ENCODE data around the gene SARS1. TPM values are rescaled to one million over a fixed set of nuclear protein-coding genes. Genes with fewer than 3 reads are reported as not detected.

Gene SARS1
- total RNA-seq: 429 and 437 TPM in 2 replicates
- polyA plus RNA-seq: 229 and 237 TPM in 2 replicates
- 209 and 230 TPM in 2 replicates for polyA plus RNA-seq (2012)
- polyA minus RNA-seq (ENCODE audit: low replicate concordance): 113 and 165 TPM in 2 replicates

GRCh38 chr1:109213824-109214693 lies at the start of gene SARS1:
TSS of gene SARS1 (plus strand) at chr1:109213918. CDS start at chr1:109213993, 75 bp downstream.
- peak within 1 kb of the TSS; percentile 49 for H2AFZ ChIP-seq (ENCODE audit: low read length)
- DNase-seq (ENCODE audit: low read depth in 2 of 2): peak; percentile 80 to 82
- no peaks in the 10 kb centered on the region for H3K27me3 ChIP-seq (ENCODE audit: control insufficient read depth, insufficient read depth, low read length)
- peaks cover 4% of the 10 kb centered on the region for H4K20me1 ChIP-seq (ENCODE audit: control insufficient read depth, extremely low read depth, insufficient read depth, low read length)
- H3K27ac ChIP-seq (ENCODE audit: insufficient read depth, low read length): peak within 1 kb of the TSS; percentile 96
- no peaks in the 10 kb centered on the region for H3K9me3 ChIP-seq (ENCODE audit: control insufficient read depth, insufficient read depth, low read depth, low read length)
- peak within 1 kb of the TSS; percentile 80 to 91 (median 88) for H3K4me3 ChIP-seq (replicated peaks in 1 of 4; ENCODE audit: control extremely low read depth in 1 of 4, insufficient read depth in 1 of 4, low read depth in 3 of 4, low read length in 4 of 4)
- H3K9ac ChIP-seq (ENCODE audit: insufficient read depth, low read length): peak within 1 kb of the TSS; percentile 81
- no peaks in the 10 kb centered on the region for H3K4me1 ChIP-seq (ENCODE audit: control insufficient read depth, extremely low read depth, insufficient read depth, low read length)
- no peak for TF ChIP-seq CTCF (conservative IDR thresholded peaks at IDR 0.05 in 1 of 2, IDR thresholded peaks at IDR 0.05 in 1 of 2; ENCODE audit: low read depth in 1 of 2, low read length in 2 of 2)
- TF ChIP-seq EZH2 (IDR thresholded peaks at IDR 0.05; ENCODE audit: low read length, missing control alignments): no peak
- H3K36me3 ChIP-seq (ENCODE audit: control insufficient read depth, insufficient read depth, low read length): no peaks in the 10 kb centered on the region
- peak within 1 kb of the TSS; percentile 92 for H3K4me2 ChIP-seq (ENCODE audit: extremely low read depth, insufficient read depth, low read length)
- peaks cover 46% of the 10 kb centered on the region for H3K79me2 ChIP-seq (ENCODE audit: control insufficient read depth, insufficient read depth, low read length)

DNA sequence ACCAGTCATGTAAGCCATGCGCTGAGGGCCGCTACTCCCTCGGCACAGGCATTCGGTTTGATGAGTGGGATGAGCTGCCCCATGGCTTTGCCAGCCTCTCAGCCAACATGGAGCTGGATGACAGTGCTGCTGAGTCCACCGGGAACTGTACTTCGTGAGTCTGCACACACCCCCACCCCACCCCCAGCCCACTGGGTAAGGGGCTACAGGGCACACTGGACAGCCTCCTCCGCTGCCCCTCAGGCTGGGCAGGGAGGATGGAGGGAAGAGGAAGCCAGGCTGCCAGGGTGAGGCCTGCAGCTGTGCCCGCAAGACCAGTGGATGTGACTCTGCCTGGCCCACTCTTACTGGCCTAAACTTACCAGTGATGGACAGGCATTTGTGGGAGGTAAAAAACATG lies 49.2 kb upstream of the SARS1 start:
- Histone ChIP-seq H3K27me3 (ENCODE audit: control insufficient read depth, insufficient read depth, low read length) (no peaks in the 10 kb centered on the region), H3K4me1 (ENCODE audit: control insufficient read depth, extremely low read depth, insufficient read depth, low read length) (peaks cover 16% of the 10 kb centered on the region), H3K27ac (ENCODE audit: insufficient read depth, low read length) (no peak overlapping the region), H4K20me1 (ENCODE audit: control insufficient read depth, extremely low read depth, insufficient read depth, low read length) (no peaks in the 10 kb centered on the region), H3K9me3 (ENCODE audit: control insufficient read depth, insufficient read depth, low read depth, low read length) (no peaks in the 10 kb centered on the region), H3K4me3 (replicated peaks in 1 of 4; ENCODE audit: control extremely low read depth in 1 of 4, insufficient read depth in 1 of 4, low read depth in 3 of 4, low read length in 4 of 4) (no peak overlapping the region), H2AFZ (ENCODE audit: low read length) (no peak overlapping the region), H3K9ac (ENCODE audit: insufficient read depth, low read length) (no peak overlapping the region), H3K79me2 (ENCODE audit: control insufficient read depth, insufficient read depth, low read length) (no peaks in the 10 kb centered on the region), H3K4me2 (ENCODE audit: extremely low read depth, insufficient read depth, low read length) (no peak overlapping the region), H3K36me3 (ENCODE audit: control insufficient read depth, insufficient read depth, low read length) (no peaks in the 10 kb centered on the region)
- TF ChIP-seq EZH2 (IDR thresholded peaks at IDR 0.05; ENCODE audit: low read length, missing control alignments) (no peak), CTCF (conservative IDR thresholded peaks at IDR 0.05 in 1 of 2, IDR thresholded peaks at IDR 0.05 in 1 of 2; ENCODE audit: low read depth in 1 of 2, low read length in 2 of 2) (no peak)
- no peak for DNase-seq (ENCODE audit: low read depth in 2 of 2)

DNA sequence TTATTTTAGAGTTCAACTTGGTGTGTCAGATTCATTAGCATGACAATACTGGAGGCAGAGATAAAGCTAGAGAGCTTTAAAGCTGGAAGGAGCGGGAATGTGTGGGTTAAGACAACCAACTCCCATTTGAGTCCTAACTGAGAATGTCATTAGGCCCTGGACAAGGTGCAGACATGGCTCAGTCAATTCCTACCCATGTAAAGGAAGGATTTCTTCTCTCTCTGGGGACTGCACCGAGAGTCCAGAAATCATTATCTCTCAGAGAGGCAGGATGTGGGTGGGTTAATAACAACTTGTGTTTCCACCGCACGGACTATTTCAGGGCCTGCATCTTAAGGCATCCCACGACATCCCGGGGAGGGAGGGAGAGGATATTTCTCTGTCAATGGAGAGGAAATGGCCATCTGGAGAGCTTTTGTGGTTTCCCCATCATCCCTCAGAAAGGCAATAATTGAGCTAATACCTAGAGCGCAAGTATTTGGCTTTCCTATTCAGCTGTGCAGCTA lies 46.7 kb upstream of the SARS1 start:
- no peak overlapping the region for H3K4me3 ChIP-seq (replicated peaks in 1 of 4; ENCODE audit: control extremely low read depth in 1 of 4, insufficient read depth in 1 of 4, low read depth in 3 of 4, low read length in 4 of 4)
- no peak overlapping the region for H3K9ac ChIP-seq (ENCODE audit: insufficient read depth, low read length)
- no peaks in the 10 kb centered on the region for H3K27me3 ChIP-seq (ENCODE audit: control insufficient read depth, insufficient read depth, low read length)
- TF ChIP-seq CTCF (conservative IDR thresholded peaks at IDR 0.05 in 1 of 2, IDR thresholded peaks at IDR 0.05 in 1 of 2; ENCODE audit: low read depth in 1 of 2, low read length in 2 of 2) (no peak), EZH2 (IDR thresholded peaks at IDR 0.05; ENCODE audit: low read length, missing control alignments) (no peak)
- no peaks in the 10 kb centered on the region for H3K36me3 ChIP-seq (ENCODE audit: control insufficient read depth, insufficient read depth, low read length)
- peak in 1 of 2 donors; percentile 59 for DNase-seq (ENCODE audit: low read depth in 2 of 2)
- no peaks in the 10 kb centered on the region for H3K79me2 ChIP-seq (ENCODE audit: control insufficient read depth, insufficient read depth, low read length)
- H3K4me2 ChIP-seq (ENCODE audit: extremely low read depth, insufficient read depth, low read length): no peak overlapping the region
- no peak overlapping the region for H3K27ac ChIP-seq (ENCODE audit: insufficient read depth, low read length)
- peaks cover 9% of the 10 kb centered on the region for H3K4me1 ChIP-seq (ENCODE audit: control insufficient read depth, extremely low read depth, insufficient read depth, low read length)
- no peaks in the 10 kb centered on the region for H4K20me1 ChIP-seq (ENCODE audit: control insufficient read depth, extremely low read depth, insufficient read depth, low read length)
- no peak overlapping the region for H2AFZ ChIP-seq (ENCODE audit: low read length)
- H3K9me3 ChIP-seq (ENCODE audit: control insufficient read depth, insufficient read depth, low read depth, low read length): no peaks in the 10 kb centered on the region
